GM23338 (cell line): ENCODE measurements around the gene HIBADH. TPM values are rescaled to one million over a fixed set of nuclear protein-coding genes. Genes with fewer than 3 reads are reported as not detected.

ENCODE experiments used
- ATAC-seq: fragments of 200-7000 bp; cut with Tn5 transposase; 3 replicates; pipeline ENCODE4 v1.9.1; 2020
- DNase-seq: peaks from one replicate; pipeline ENCODE4 v3.0.0-alpha.2; 2015; ENCODE audit warnings: low spot score
- H2AFZ ChIP-seq: fragments of 200-600 bp; sonication (generic); 2 replicates; pipeline ENCODE4 v1.8.0; 2016; ENCODE audit warnings: antibody characterized with exemption, mild to moderate bottlenecking, moderate library complexity
- H3F3A ChIP-seq: fragments of 200-600 bp; sonication (generic); replicated peaks from 2 replicates; pipeline ENCODE4 v1.8.0; 2017; ENCODE audit warnings: antibody characterized with exemption, mixed run types, low read depth
- H3K27ac ChIP-seq: fragments of 200-600 bp; sonication (generic); 2 replicates; pipeline ENCODE4 v1.6.1; 2016; ENCODE audit warnings: low read depth
- H3K27me3 ChIP-seq: fragments of 200-600 bp; sonication (generic); 2 replicates; pipeline ENCODE4 v1.8.0; 2016; ENCODE audit warnings: mild to moderate bottlenecking, mixed run types, moderate library complexity; ENCODE audit not compliant: insufficient read depth
- H3K36me3 ChIP-seq: fragments of 200-600 bp; sonication (generic); 2 replicates; pipeline ENCODE4 v1.8.0; 2016; ENCODE audit warnings: mild to moderate bottlenecking; ENCODE audit not compliant: insufficient read depth
- H3K4me1 ChIP-seq: fragments of 200-600 bp; sonication (generic); 2 replicates; pipeline ENCODE4 v1.8.0; 2016; ENCODE audit warnings: mild to moderate bottlenecking, moderate library complexity; ENCODE audit not compliant: insufficient read depth
- H3K4me2 ChIP-seq: fragments of 200-600 bp; sonication (generic); 2 replicates; pipeline ENCODE4 v1.7.1; 2017; ENCODE audit warnings: mixed run types
- H3K4me3 ChIP-seq: fragments of 200-600 bp; sonication (generic); 2 replicates; pipeline ENCODE4 v1.6.1; 2016; ENCODE audit warnings: mixed run types
- H3K79me2 ChIP-seq: fragments of 200-600 bp; sonication (generic); replicated peaks from 2 replicates; pipeline ENCODE4 v1.8.0; 2017; ENCODE audit warnings: mild to moderate bottlenecking; ENCODE audit not compliant: insufficient read depth
- H3K9me2 ChIP-seq: fragments of 200-600 bp; sonication (generic); 2 replicates; pipeline ENCODE4 v1.8.0; 2017; ENCODE audit not compliant: insufficient read depth
- H4K20me1 ChIP-seq: fragments of 200-600 bp; sonication (generic); replicated peaks from 2 replicates; pipeline ENCODE4 v1.8.0; 2017; ENCODE audit warnings: mild to moderate bottlenecking; ENCODE audit not compliant: insufficient read depth
- H3K27ac Mint-ChIP-seq: 2 replicates; pipeline ENCODE4 v1.8.0; 2020; ENCODE audit warnings: inconsistent platforms, mild to moderate bottlenecking, moderate library complexity, mixed read lengths
- H3K27me3 Mint-ChIP-seq: 3 replicates; pipeline ENCODE4 v1.8.0; 2022; ENCODE audit warnings: low read depth, mild to moderate bottlenecking, moderate library complexity, mixed read lengths, inconsistent platforms; ENCODE audit not compliant: insufficient read depth, poor library complexity
- H3K36me3 Mint-ChIP-seq: 3 replicates; pipeline ENCODE4 v1.8.0; 2021; ENCODE audit warnings: low read depth, mild to moderate bottlenecking, inconsistent platforms, moderate library complexity, mixed read lengths
- H3K4me1 Mint-ChIP-seq: 3 replicates; pipeline ENCODE4 v1.8.0; 2020; ENCODE audit warnings: mild to moderate bottlenecking, inconsistent platforms, mixed read lengths
- H3K4me3 Mint-ChIP-seq: 3 replicates; pipeline ENCODE4 v1.8.0; 2021; ENCODE audit warnings: moderate library complexity, mild to moderate bottlenecking, inconsistent platforms, mixed read lengths
- H3K9me3 Mint-ChIP-seq: 3 replicates; pipeline ENCODE4 v1.8.0; 2020; ENCODE audit warnings: moderate library complexity, mild to moderate bottlenecking, inconsistent platforms, mixed read lengths
- CREB1 ChIP-seq: fragments of 250-450 bp; sonication (Bioruptor Pico); IDR thresholded peaks from 2 replicates; pipeline ENCODE4 v1.5.0; 2020; ENCODE audit warnings: low read depth, mild to moderate bottlenecking, moderate library complexity
- CTCF ChIP-seq, 2 experiments: fragments of 200-600 bp in 1 of 2; sonication (generic) in 1 of 2; conservative IDR thresholded peaks; 2 replicates each; pipeline versions ENCODE4 v1.5.1 to v1.6.1; 2016 to 2017; ENCODE audit warnings: antibody characterized with exemption in 2 of 2, low read depth in 2 of 2, mild to moderate bottlenecking in 2 of 2, moderate library complexity in 1 of 2
- ETS1 ChIP-seq: IDR thresholded peaks from 2 replicates; pipeline ENCODE4 v1.6.1; 2016; ENCODE audit warnings: antibody characterized with exemption
- EZH2 ChIP-seq: fragments of 200-600 bp; sonication (generic); IDR thresholded peaks from one replicate; pipeline ENCODE4 v1.8.0; 2017; ENCODE audit warnings: antibody characterized with exemption, mild to moderate bottlenecking, low read depth; ENCODE audit not compliant: unreplicated experiment
- EZH2phosphoT487 ChIP-seq: fragments of 200-600 bp; sonication (generic); IDR thresholded peaks from one replicate; pipeline ENCODE4 v1.8.1; 2018; ENCODE audit warnings: antibody characterized with exemption; ENCODE audit not compliant: unreplicated experiment
- JUNB ChIP-seq: IDR thresholded peaks from one replicate; pipeline ENCODE4 v1.6.1; 2016; ENCODE audit warnings: antibody characterized with exemption; ENCODE audit not compliant: unreplicated experiment
- NANOG ChIP-seq: IDR thresholded peaks from 2 replicates; pipeline ENCODE4 v1.6.1; 2016; ENCODE audit warnings: antibody characterized with exemption, borderline replicate concordance
- POLR2AphosphoS5 ChIP-seq: IDR thresholded peaks from 2 replicates; pipeline ENCODE4 v1.6.1; 2016; ENCODE audit warnings: antibody characterized with exemption, low read depth
- REST ChIP-seq: IDR thresholded peaks from one replicate; pipeline ENCODE4 v1.6.1; 2018; ENCODE audit warnings: antibody characterized with exemption; ENCODE audit not compliant: unreplicated experiment
- STAT1 ChIP-seq: IDR thresholded peaks from one replicate; pipeline ENCODE4 v1.6.1; 2016; ENCODE audit warnings: antibody characterized with exemption; ENCODE audit not compliant: unreplicated experiment
- ZNF114 ChIP-seq: fragments of 250-450 bp; sonication (Bioruptor Pico); IDR thresholded peaks from 2 replicates; pipeline ENCODE4 v1.5.0; 2020; ENCODE audit warnings: mild to moderate bottlenecking, moderate library complexity
- ZNF331 ChIP-seq: fragments of 250-450 bp; sonication (Bioruptor Pico); IDR thresholded peaks from 2 replicates; pipeline ENCODE4 v1.5.0; 2020; ENCODE audit warnings: low read depth, mild to moderate bottlenecking, moderate library complexity
- polyA plus RNA-seq: library from polyadenylated mRNA; unstranded; fragments of >200 nt; fragmentation: Nextera tagmentation; extraction: Ambion mirVana; gene quantifications from 2 replicates; pipeline ENCODE4 v1.2.1, GENCODE V29; 2016
- total RNA-seq: library from RNA; depleted of rRNA; stranded (reverse); fragments of >200 nt; shearing (Covaris generic); gene quantifications from 2 replicates; pipeline ENCODE4 v1.2.3, GENCODE V29; 2014
- TF ChIP-seq, protein P1 (sequence below): fragments of 250-450 bp; sonication (Bioruptor Pico); IDR thresholded peaks from 2 replicates; pipeline ENCODE4 v1.5.0; 2020; ENCODE audit warnings: mild to moderate bottlenecking, moderate library complexity

The HIBADH gene
- total and polyA plus RNA-seq, 2 experiments from 2014 or later = 31.3 to 57.0 TPM

DNA sequence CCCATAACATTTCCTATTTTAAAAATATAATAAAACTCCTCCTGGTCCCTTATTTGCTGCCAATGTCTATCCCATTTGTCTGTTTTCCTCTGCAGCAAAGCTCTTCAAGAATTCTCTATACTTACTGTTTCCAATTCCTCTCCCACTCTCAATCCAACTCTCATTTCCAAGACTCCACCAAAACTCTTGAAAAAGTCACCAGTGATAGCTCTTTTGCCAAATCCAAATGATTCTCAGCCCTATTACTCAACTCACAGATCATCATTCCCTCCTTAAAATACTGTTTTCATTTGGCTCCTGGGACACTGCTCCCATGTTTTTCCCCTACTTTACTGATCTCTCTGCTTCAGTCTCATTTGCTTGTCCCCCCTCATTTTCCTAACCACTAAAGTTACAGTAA is 139.4 kb downstream of the HIBADH start:
- no peak overlapping the region for H3K4me3 Mint-ChIP-seq
- no peak overlapping the region for H2AFZ ChIP-seq
- H3K36me3 ChIP-seq = peaks cover 6% of the 10 kb centered on the region; the same call in 1 of the 2 replicates
- no peaks in the 10 kb centered on the region for H4K20me1 ChIP-seq
- no peak overlapping the region for H3K4me2 ChIP-seq
- peaks cover 10% of the 10 kb centered on the region; the same call in 1 of the 2 replicates for H3K27me3 ChIP-seq
- H3K79me2 ChIP-seq = no peaks in the 10 kb centered on the region
- H3F3A ChIP-seq = no peaks in the 10 kb centered on the region
- TF ChIP-seq ETS1 = no peak
- no peak for TF ChIP-seq NANOG
- TF ChIP-seq REST = no peak
- TF ChIP-seq CTCF (conservative IDR thresholded peaks at IDR 0.05; ENCODE audit: low read depth in 2 of 2) = no peak
- no peak for TF ChIP-seq ZNF331
- no peak for TF ChIP-seq CREB1 (CRISPR knock-in tag)
- TF ChIP-seq, protein P1, sequence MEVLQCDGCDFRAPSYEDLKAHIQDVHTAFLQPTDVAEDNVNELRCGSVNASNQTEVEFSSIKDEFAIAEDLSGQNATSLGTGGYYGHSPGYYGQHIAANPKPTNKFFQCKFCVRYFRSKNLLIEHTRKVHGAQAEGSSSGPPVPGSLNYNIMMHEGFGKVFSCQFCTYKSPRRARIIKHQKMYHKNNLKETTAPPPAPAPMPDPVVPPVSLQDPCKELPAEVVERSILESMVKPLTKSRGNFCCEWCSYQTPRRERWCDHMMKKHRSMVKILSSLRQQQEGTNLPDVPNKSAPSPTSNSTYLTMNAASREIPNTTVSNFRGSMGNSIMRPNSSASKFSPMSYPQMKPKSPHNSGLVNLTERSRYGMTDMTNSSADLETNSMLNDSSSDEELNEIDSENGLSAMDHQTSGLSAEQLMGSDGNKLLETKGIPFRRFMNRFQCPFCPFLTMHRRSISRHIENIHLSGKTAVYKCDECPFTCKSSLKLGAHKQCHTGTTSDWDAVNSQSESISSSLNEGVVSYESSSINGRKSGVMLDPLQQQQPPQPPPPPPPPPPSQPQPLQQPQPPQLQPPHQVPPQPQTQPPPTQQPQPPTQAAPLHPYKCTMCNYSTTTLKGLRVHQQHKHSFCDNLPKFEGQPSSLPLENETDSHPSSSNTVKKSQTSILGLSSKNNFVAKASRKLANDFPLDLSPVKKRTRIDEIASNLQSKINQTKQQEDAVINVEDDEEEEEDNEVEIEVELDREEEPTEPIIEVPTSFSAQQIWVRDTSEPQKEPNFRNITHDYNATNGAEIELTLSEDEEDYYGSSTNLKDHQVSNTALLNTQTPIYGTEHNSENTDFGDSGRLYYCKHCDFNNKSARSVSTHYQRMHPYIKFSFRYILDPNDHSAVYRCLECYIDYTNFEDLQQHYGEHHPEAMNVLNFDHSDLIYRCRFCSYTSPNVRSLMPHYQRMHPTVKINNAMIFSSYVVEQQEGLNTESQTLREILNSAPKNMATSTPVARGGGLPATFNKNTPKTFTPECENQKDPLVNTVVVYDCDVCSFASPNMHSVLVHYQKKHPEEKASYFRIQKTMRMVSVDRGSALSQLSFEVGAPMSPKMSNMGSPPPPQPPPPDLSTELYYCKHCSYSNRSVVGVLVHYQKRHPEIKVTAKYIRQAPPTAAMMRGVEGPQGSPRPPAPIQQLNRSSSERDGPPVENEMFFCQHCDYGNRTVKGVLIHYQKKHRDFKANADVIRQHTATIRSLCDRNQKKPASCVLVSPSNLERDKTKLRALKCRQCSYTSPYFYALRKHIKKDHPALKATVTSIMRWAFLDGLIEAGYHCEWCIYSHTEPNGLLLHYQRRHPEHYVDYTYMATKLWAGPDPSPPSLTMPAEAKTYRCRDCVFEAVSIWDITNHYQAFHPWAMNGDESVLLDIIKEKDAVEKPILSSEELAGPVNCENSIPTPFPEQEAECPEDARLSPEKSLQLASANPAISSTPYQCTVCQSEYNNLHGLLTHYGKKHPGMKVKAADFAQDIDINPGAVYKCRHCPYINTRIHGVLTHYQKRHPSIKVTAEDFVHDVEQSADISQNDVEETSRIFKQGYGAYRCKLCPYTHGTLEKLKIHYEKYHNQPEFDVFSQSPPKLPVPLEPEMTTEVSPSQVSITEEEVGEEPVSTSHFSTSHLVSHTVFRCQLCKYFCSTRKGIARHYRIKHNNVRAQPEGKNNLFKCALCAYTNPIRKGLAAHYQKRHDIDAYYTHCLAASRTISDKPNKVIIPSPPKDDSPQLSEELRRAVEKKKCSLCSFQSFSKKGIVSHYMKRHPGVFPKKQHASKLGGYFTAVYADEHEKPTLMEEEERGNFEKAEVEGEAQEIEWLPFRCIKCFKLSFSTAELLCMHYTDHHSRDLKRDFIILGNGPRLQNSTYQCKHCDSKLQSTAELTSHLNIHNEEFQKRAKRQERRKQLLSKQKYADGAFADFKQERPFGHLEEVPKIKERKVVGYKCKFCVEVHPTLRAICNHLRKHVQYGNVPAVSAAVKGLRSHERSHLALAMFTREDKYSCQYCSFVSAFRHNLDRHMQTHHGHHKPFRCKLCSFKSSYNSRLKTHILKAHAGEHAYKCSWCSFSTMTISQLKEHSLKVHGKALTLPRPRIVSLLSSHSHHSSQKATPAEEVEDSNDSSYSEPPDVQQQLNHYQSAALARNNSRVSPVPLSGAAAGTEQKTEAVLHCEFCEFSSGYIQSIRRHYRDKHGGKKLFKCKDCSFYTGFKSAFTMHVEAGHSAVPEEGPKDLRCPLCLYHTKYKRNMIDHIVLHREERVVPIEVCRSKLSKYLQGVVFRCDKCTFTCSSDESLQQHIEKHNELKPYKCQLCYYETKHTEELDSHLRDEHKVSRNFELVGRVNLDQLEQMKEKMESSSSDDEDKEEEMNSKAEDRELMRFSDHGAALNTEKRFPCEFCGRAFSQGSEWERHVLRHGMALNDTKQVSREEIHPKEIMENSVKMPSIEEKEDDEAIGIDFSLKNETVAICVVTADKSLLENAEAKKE (CRISPR knock-in tag) = no peak
- no peak for TF ChIP-seq EZH2phosphoT487
- no peak for TF ChIP-seq JUNB
- no peak for TF ChIP-seq POLR2AphosphoS5
- TF ChIP-seq EZH2 = no peak
- TF ChIP-seq ZNF114 = no peak
- TF ChIP-seq STAT1 = no peak
- H3K27ac Mint-ChIP-seq = no peak overlapping the region
- no peak overlapping the region for H3K27ac ChIP-seq
- H3K4me3 ChIP-seq = no peak overlapping the region
- H3K4me1 ChIP-seq = peaks cover 5% of the 10 kb centered on the region; the same call in 1 of the 2 replicates
- H3K9me2 ChIP-seq = no peaks in the 10 kb centered on the region
- peaks cover 4% of the 10 kb centered on the region for H3K27me3 Mint-ChIP-seq
- DNase-seq (no peak), ATAC-seq (no peak)
- H3K4me1 Mint-ChIP-seq = peaks cover 7% of the 10 kb centered on the region; the same call in 2 of the 3 replicates
- no peaks in the 10 kb centered on the region for H3K9me3 Mint-ChIP-seq
- peaks cover 12% of the 10 kb centered on the region for H3K36me3 Mint-ChIP-seq
